NT2/D1 (cell line): ENCODE data around the gene NDOR1.

Experiments
- SUZ12 ChIP-seq: IDR thresholded peaks from 2 replicates; pipeline ENCODE4 v1.6.1; 2011; ENCODE audit not compliant: insufficient read length, insufficient read depth; ENCODE audit errors: extremely low read depth
- YY1 ChIP-seq: IDR thresholded peaks from 2 replicates; pipeline ENCODE4 v1.6.1; 2011; ENCODE audit not compliant: insufficient read length, insufficient read depth
- ZNF274 ChIP-seq: IDR thresholded peaks from 2 replicates; pipeline ENCODE4 v1.6.1; 2011; ENCODE audit warnings: mild to moderate bottlenecking, low read depth, low read length

DNA sequence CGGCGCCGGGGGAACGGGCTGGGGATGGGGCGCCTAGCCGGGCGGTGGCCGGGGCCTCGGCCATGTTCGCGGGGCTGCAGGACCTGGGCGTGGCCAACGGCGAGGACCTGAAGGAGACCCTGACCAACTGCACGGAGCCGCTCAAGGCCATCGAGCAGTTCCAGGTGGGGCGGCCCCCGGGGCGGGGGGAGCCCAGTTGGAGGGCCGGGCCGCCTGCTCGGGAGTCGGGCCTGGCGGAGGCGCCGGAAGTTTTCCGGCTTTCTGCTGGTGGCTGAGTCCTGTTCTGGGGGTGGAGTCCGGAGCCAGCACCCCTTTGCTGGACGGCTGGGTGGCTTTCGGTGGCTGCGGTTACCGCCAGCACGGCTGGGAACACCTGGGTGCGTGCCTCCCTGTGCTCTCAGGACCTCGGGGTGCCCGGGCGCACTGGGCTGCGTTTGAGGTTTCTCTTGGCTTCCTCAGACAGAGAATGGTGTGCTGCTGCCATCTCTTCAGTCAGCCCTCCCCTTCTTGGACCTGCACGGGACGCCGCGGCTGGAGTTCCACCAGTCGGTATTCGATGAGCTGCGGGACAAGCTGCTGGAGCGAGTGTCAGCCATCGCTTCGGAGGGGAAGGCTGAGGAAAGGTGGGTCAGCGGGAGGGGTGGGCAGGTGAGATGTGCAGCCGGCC is 50.1 kb downstream of the NDOR1 start:
- TF ChIP-seq SUZ12 (no peak), ZNF274 (no peak), YY1 (no peak)
